Measurements from ENCODE around the gene SPR.

SPR gene

GRCh38 chr2:72917138-72917876 lies 30.1 kb downstream of the SPR start, which contains the start of gene EMX1:
TSS of gene EMX1 (plus strand) at chr2:72917519. CDS start at chr2:72917853, 334 bp downstream.
- no peak for DNase-seq

- DNase-seq: no peak
These were observed 30.8 kb downstream of the SPR start for GRCh38 chr2:72917877-72918553.

DNA sequence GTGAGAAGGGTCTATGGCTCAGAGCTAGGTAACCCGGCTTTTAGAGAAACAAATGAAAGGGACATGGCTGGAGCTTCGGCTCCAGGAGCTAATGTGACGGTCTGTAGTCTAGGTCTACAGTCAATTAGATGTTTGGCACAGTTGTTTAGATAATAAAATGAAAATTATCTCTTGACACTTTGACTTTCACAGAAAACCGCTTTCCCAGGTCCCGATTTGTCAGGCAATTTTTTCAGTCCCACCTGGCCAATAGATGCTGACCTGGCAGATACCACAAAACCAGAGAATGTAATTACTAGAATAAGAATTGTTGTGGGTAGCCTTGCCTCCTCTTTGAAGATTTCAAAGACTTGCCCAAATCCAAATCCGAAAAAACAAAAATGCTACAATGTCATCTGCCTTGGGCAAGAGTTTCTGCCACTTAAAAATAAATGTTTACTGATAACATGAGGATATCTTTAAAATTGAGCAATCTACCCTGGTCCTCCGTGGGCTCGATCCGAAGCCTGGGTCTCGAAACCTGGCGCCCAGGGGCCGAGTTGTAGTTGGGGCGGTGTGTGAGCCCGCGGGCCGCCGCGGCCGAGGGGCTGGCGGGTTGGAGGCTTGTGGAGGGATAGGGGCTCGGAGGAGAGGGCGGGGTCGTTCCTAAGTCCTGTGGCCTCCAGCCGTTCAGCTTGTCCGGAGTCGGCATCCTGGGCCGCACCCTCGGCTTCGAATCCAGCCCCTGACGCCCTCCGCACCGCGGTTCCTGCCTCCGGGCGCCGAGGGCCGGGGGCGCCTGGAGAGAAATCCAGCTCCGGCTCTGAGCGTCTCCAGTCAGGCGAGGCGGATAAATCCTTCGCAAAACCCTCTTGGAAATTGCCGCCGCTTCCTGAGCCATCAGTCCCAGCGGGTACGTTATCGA lies 32.5 kb downstream of the SPR start:
- no peak for DNase-seq

- no peak for DNase-seq
These were observed 33.3 kb downstream of the SPR start for GRCh38 chr2:72920318-72921087.

GRCh38 chr2:72921088-72921851 lies 34.1 kb downstream of the SPR start:
- DNase-seq: no peak

DNA sequence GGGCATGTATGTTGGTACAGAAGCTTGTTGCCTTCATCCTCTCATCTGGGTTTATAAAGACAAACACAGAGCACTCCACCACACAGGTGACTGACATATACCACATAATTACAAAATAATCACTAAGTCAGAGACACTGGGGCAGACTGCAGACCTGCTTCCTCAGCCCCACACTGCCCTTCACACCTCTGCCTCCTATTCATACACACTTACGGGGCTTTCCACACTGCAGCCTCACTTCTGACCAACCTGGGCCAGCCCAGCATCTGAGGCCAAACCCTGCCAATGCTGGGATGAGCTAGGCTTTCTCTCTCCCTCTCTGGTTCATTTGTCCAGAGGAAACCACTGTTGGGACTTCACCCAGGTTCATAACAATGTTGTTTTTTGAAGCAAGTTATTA lies 34.6 kb downstream of the SPR start:
- no peak for DNase-seq

GRCh38 chr2:72923833-72924352 lies 36.7 kb downstream of the SPR start:
- DNase-seq: no peak

GRCh38 chr2:72924353-72925240 lies 37.4 kb downstream of the SPR start:
- DNase-seq: no peak

GRCh38 chr2:72925328-72925943 lies 38.2 kb downstream of the SPR start:
- DNase-seq: no peak

DNA sequence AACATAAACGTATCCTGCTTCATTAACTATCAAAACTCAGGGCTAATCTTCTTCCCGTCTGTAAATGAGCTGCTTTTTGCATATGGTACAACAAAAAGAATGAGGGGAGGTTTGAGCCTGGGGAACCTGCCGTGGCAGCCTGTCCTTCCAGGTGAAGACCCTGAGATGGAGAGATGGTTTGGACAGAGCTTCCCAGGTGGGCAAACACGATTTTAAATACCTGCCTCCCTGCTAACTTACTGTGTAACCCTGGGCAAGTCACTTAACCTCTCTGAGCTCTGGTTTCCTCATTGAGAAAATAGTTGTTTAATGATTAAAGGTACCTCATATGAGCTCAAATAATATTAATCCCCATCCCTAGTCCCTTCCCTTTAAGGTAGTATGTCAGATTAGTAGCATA lies 39.2 kb downstream of the SPR start:
- no peak for DNase-seq

DNA sequence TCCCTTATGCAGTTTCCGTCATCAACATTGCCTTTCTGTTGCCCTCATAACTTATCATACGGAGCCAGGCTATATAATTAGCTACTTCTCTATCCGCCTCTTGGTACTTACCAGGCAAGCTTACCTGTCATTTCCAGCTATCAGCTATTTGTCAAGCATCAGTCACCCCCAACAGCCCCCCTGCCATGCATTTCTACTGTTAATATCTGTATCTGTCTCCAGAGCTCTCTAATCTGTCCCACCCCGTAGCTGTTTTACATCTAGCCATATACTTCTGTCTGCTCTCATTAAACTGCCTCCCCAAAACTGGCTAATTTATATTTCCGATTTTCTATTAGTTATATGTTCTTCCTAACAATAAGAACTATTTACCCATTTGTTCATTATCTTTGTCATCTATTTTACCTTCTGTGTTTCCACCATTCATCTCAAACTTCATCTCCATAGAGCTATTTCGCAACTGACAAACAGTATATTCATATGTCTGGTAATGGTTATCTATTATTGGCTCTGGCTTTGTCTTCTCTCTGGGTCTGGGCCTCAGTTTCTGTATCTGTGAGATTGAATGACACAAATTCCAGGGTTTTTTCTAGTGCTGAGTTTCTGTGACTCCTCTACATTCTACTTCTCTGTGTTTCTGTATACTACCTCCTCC lies 39.7 kb downstream of the SPR start:
- DNase-seq: no peak

DNA sequence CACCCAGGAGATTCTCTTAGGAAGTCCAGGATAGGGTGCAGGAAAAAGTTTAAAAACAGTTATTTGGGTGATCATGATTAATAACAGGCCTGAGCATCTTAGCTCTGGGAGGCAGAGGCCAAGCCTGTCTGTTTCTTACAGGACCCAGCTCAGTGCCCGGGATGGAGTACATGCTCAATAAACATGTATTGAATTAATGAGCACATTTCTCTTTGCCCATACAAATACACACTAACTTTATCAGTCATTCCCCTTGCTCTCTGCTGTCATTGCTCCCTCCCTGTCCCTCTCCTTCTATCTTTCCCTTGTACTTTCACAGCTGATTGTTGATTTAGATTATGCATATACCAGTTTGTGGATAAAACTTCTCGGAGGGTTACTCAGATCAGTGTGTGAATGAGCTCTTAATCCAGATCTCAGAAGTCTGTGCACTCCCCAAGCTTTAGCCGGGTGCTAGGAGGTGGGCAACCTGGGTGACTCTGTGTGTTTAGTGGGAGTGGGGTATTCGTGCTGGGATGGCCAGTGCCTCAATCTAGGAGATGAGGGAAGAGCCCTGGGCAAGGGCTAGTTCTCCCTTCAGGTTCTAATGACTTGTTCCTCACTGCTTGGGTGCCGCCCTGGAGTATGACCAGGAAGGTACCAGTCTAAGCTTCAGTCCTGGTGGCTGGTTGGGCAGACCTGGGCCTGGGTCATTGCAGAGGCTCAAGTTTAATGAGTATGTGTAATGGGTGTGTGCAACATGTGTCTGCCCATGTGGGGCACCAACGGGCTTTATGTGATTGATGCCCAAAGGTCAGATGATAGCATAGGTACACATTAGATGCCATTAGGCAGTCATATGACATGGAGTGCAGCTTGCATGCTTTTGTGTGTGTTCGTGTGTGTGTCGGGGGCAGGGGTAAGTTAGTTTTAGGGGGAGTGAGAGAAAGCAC lies 40.7 kb downstream of the SPR start:
- DNase-seq: no peak

DNA sequence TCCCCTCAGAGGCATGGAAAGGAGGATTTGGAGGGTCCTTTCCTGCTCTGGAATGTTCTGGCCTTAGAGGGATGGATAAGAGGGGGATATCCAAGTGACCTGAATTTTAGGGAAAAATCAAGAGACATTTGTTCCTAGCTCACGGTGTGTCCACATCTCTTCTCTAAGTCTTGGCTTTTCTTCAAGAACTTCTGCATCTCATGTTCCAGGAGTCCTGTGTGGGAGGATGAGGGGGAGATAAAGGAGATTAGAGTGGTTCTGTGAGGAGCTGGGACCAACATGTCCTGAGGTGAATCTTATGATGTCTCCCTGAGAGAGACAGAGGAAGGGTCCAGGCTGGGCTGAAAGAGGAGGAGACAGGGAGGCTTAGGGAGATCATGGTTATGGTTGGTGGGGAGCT lies 41.8 kb downstream of the SPR start:
- no peak for DNase-seq

DNA sequence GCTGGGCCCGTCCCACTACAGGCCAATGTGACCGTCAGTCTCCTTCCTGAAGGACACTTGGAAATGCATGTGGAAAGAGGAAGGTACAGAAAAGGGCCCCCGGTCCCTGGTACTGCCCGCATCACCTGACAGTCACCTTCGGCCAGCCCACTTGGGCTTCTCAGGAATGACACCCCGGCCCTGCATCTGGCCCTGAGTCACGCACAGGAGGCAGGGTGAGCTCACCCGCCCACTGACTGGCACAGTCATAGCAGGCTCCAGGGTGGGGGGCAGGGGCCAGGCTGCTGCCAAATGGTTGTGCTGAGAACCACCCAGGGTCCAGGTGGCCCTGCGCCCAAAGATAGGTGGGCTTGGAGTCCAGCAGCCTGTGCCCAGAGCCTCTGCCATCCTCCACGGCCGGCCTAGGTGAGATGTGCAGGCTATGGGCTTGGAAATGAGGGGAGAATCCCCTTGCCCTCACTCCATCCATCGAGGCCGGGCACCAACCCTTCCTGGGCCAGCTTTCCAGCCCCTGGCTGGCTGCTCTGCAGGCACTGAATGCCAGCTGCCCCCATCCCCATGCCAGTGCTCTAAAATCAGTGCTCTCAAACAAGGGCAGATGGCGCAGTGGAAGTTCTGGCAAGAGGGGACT lies 44.2 kb downstream of the SPR start:
- no peak for DNase-seq

DNA sequence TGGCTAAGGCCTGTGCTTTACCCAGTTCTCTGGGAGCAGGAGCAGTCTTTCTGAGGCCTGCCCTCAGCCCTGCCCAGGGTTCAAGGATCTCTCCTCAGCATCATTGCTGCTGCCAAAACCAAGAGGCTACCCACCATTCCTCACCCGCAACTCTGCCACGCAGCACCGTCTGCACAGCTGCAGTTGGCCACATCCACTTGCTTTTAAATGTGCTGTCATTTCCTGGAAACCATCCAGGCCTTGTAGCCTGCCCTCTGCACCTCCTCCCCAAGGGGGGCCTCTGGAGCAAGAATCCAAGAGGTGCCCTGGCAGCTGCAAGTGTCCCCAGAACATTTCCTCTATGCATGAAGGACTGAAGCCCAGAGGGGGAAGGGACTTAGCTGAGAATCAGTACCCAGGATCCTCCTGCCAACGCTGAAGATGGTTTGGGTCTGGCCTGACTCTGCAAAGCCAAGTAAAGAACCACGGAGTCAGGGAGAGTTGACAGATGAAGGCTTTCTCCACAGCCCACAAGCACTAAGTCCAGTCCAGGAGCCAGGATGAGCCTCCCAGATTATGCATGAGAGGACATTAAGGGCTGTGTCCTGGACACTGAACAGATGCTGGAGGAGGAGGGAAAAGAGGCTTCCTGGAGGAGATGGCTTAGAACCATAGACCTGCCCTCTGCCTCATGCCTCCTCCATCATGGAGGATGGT lies 45.0 kb downstream of the SPR start:
- no peak for DNase-seq

- DNase-seq: no peak
These were observed 45.6 kb downstream of the SPR start for GRCh38 chr2:72932805-72933204.

- DNase-seq: no peak
These were observed 46.0 kb downstream of the SPR start for GRCh38 chr2:72933207-72933606.
